Upper lobe of left lung (tissue), 4 donors: ENCODE data around the gene COG5.

Source experiments
- CTCF ChIP-seq, 6 experiments: fragments of 450-650 bp in 4 of 6; fragments of 200-600 bp in 2 of 6; sonication (generic) in 2 of 6; IDR thresholded peaks; one replicate each; pipeline ENCODE4 v1.5.1; 2016 to 2019; ENCODE audit warnings: antibody characterized with exemption in 6 of 6
- EP300 ChIP-seq, 4 donors: sonication (generic); formaldehyde crosslinking; IDR thresholded peaks; one replicate each; pipeline ENCODE4 v1.5.1; 2017; ENCODE audit warnings: antibody characterized with exemption in 4 of 4, control low read depth in 2 of 4
- POLR2A ChIP-seq, 4 donors: fragments of 450-650 bp; IDR thresholded peaks; one replicate each; pipeline ENCODE4 v1.5.1; 2016 to 2017; ENCODE audit warnings: antibody characterized with exemption in 4 of 4, mild to moderate bottlenecking in 2 of 4
- POLR2AphosphoS5 ChIP-seq, 2 donors: sonication (generic); formaldehyde crosslinking; IDR thresholded peaks; one replicate each; pipeline ENCODE4 v1.5.1; 2017; ENCODE audit warnings: antibody characterized with exemption in 2 of 2

- no peak for TF ChIP-seq CTCF (IDR thresholded peaks at IDR 0.05)
- no peak for TF ChIP-seq POLR2A (IDR thresholded peaks at IDR 0.05)
- TF ChIP-seq POLR2AphosphoS5 (IDR thresholded peaks at IDR 0.05) = no peak
- no peak for TF ChIP-seq EP300 (IDR thresholded peaks at IDR 0.05)
Observed at GRCh38 chr7:107394276-107394675, 169.4 kb downstream of the COG5 start.
